Mesenchymal stem cell (in vitro differentiated cells and primary cell): Measurements from ENCODE around the gene FXYD1.

Experiments
- DNase-seq: peaks from one replicate; pipeline ENCODE4 v3.0.0-alpha.2; 2013
- H2AFZ ChIP-seq: one replicate; pipeline ENCODE4 v1.6.1; 2013; ENCODE audit warnings: low read depth, mild to moderate bottlenecking, control low read depth, inconsistent platforms, low read length, moderate library complexity
- H2AK5ac ChIP-seq: 2 replicates; pipeline ENCODE4 v1.6.1; 2013; ENCODE audit warnings: low read length, moderate library complexity, mild to moderate bottlenecking, inconsistent platforms; ENCODE audit not compliant: severe bottlenecking
- H2BK120ac ChIP-seq: one replicate; pipeline ENCODE4 v1.6.1; 2013; ENCODE audit warnings: low read depth, mild to moderate bottlenecking, inconsistent platforms, low read length, moderate library complexity
- H2BK12ac ChIP-seq, 2 experiments: one replicate each; pipeline ENCODE4 v1.6.1; 2013; ENCODE audit warnings: inconsistent platforms in 2 of 2, low read length in 2 of 2, mild to moderate bottlenecking in 2 of 2, moderate library complexity in 2 of 2, control low read depth in 1 of 2
- H2BK15ac ChIP-seq: one replicate; pipeline ENCODE4 v1.6.1; 2013; ENCODE audit warnings: mild to moderate bottlenecking, low read depth, inconsistent platforms; ENCODE audit not compliant: poor library complexity, severe bottlenecking
- H2BK5ac ChIP-seq: 2 replicates; pipeline ENCODE4 v1.6.1; 2013; ENCODE audit warnings: low read depth, mild to moderate bottlenecking, low read length, control low read depth, inconsistent platforms; ENCODE audit not compliant: poor library complexity, severe bottlenecking
- H3K14ac ChIP-seq, 2 experiments: one replicate each; pipeline ENCODE4 v1.6.1; 2013; ENCODE audit warnings: inconsistent platforms in 2 of 2, low read length in 2 of 2, control low read depth in 1 of 2, mild to moderate bottlenecking in 1 of 2, moderate library complexity in 1 of 2
- H3K18ac ChIP-seq, 2 experiments: one replicate each; pipeline ENCODE4 v1.6.1; 2013; ENCODE audit warnings: inconsistent platforms in 2 of 2, low read length in 2 of 2, control low read depth in 1 of 2, low read depth in 1 of 2, mild to moderate bottlenecking in 1 of 2
- H3K23ac ChIP-seq, 2 experiments: one replicate each; pipeline ENCODE4 v1.6.1; 2013; ENCODE audit warnings: inconsistent platforms in 2 of 2, low read length in 2 of 2, mild to moderate bottlenecking in 2 of 2, moderate library complexity in 2 of 2, control low read depth in 1 of 2
- H3K27ac ChIP-seq: 2 replicates; pipeline ENCODE4 v1.5.1; 2013; ENCODE audit warnings: mild to moderate bottlenecking, moderate library complexity, low read length, control low read depth, inconsistent platforms; ENCODE audit not compliant: poor library complexity, severe bottlenecking
- H3K27me3 ChIP-seq, 2 experiments: 2 replicates each; pipeline versions ENCODE4 v1.6.1 to v1.7.0; 2013; ENCODE audit warnings: low read length in 2 of 2, mild to moderate bottlenecking in 2 of 2, moderate library complexity in 2 of 2, control low read depth in 1 of 2, inconsistent platforms in 1 of 2; ENCODE audit not compliant: control insufficient read depth in 1 of 2, insufficient read depth in 1 of 2
- H3K36me3 ChIP-seq, 2 experiments: 2 replicates each; pipeline versions ENCODE4 v1.6.1 to v1.7.0; 2013; ENCODE audit warnings: low read length in 2 of 2, control low read depth in 1 of 2, inconsistent platforms in 1 of 2, low read depth in 1 of 2, mild to moderate bottlenecking in 1 of 2; ENCODE audit not compliant: insufficient read depth in 2 of 2, control insufficient read depth in 1 of 2
- H3K4ac ChIP-seq, 2 experiments: one replicate each; pipeline ENCODE4 v1.6.1; 2013; ENCODE audit warnings: inconsistent platforms in 2 of 2, low read length in 2 of 2, mild to moderate bottlenecking in 2 of 2, moderate library complexity in 2 of 2, control low read depth in 1 of 2, low read depth in 1 of 2
- H3K4me1 ChIP-seq: 2 replicates; pipeline ENCODE4 v1.6.1; 2013; ENCODE audit warnings: low read depth, low read length, control low read depth; ENCODE audit not compliant: control insufficient read depth, insufficient read depth
- H3K4me2 ChIP-seq: 2 replicates; pipeline ENCODE4 v1.6.1; 2013; ENCODE audit warnings: low read length, mild to moderate bottlenecking, inconsistent platforms; ENCODE audit not compliant: poor library complexity, severe bottlenecking
- H3K4me3 ChIP-seq, 2 experiments: 2 replicates each; pipeline versions ENCODE4 v1.5.1 to v1.7.0; 2013; ENCODE audit warnings: low read length in 2 of 2, mild to moderate bottlenecking in 2 of 2, control low read depth in 1 of 2, low read depth in 1 of 2; ENCODE audit not compliant: insufficient read depth in 1 of 2
- H3K79me1 ChIP-seq: replicated peaks from 2 replicates; pipeline ENCODE4 v1.6.1; 2013; ENCODE audit warnings: mild to moderate bottlenecking, control low read depth, low read length, inconsistent platforms; ENCODE audit not compliant: poor library complexity, severe bottlenecking
- H3K9ac ChIP-seq: 2 replicates; pipeline ENCODE4 v1.7.0; 2013; ENCODE audit warnings: mild to moderate bottlenecking, low read length, moderate library complexity
- H3K9me3 ChIP-seq: 2 replicates; pipeline ENCODE4 v1.7.0; 2013; ENCODE audit warnings: mild to moderate bottlenecking, low read length; ENCODE audit not compliant: control insufficient read depth
- H4K8ac ChIP-seq: one replicate; pipeline ENCODE4 v1.6.1; 2013; ENCODE audit warnings: inconsistent platforms, mild to moderate bottlenecking, low read length, moderate library complexity
- H4K91ac ChIP-seq: one replicate; pipeline ENCODE4 v1.6.1; 2013; ENCODE audit warnings: mild to moderate bottlenecking, low read length, inconsistent platforms
- WGBS: methylation state at CpG from one replicate; pipeline ENCODE4 v1.1.7; 2013; ENCODE audit warnings: mixed read lengths; 5-methylcytosine and 5-hydroxymethylcytosine counted together

Gene FXYD1

DNA sequence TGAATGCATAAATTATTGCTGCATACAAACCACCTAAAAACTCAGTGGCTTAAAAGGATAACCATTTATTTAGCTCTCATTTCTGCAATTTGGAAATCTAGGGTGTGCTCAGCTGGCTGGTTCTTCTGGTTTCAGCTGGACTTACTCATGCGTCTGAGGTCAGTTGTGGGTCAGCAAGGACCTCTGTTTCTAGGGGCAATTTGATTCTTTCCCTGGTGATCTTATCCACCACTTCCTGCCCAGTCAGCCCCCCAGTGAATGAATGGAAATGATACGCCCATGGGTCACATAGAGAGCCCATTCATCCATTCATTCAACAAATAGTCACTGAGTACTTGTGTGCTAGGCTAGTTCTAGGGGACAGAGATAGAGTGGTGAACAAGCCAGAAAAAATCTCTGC is 25.8 kb downstream of the FXYD1 start:
- H3K4ac ChIP-seq = no peak overlapping the region

GRCh38 chr19:35165200-35166058 is 26.8 kb downstream of the FXYD1 start:
- no peak overlapping the region for H2BK15ac ChIP-seq
- peak overlapping the region; percentile 50 for H2AK5ac ChIP-seq
- H2BK120ac ChIP-seq = no peak overlapping the region
- peaks cover 2% of the 10 kb centered on the region for H3K79me1 ChIP-seq
- no peak overlapping the region for H3K4ac ChIP-seq
- no peak overlapping the region for H3K14ac ChIP-seq
- H3K27me3 ChIP-seq = no peaks in the 10 kb centered on the region
- H3K27ac ChIP-seq = no peak overlapping the region
- H2BK12ac ChIP-seq = no peak overlapping the region
- no peak overlapping the region for H4K91ac ChIP-seq
- H3K18ac ChIP-seq = no peak overlapping the region
- 76% methylated on average over 5 of the region's 5 CpGs for WGBS
- H2AFZ ChIP-seq = no peak overlapping the region
- no peak overlapping the region for H4K8ac ChIP-seq
- H3K4me2 ChIP-seq = no peak overlapping the region
- H3K36me3 ChIP-seq = peaks cover 33 to 91% of the 10 kb centered on the region in 2 experiments
- peaks cover 19% of the 10 kb centered on the region for H3K4me1 ChIP-seq
- no peak overlapping the region for H3K4me3 ChIP-seq
- H3K9me3 ChIP-seq = peaks cover 58% of the 10 kb centered on the region
- DNase-seq = no peak
- no peak overlapping the region for H3K23ac ChIP-seq
- H3K9ac ChIP-seq = no peak overlapping the region
- peak overlapping the region; percentile 5 for H2BK5ac ChIP-seq

More for the DNA sequence above, 25.8 kb downstream of the FXYD1 start:
- Histone ChIP-seq H3K27ac (peak overlapping the region; percentile 27), H3K9me3 (peaks cover 58% of the 10 kb centered on the region), H3K4me3 (peak overlapping the region in 1 of 2 experiments; percentile 21), H3K9ac (no peak overlapping the region), H3K18ac (no peak overlapping the region), H2AK5ac (no peak overlapping the region), H3K36me3 (peaks cover 27 to 92% of the 10 kb centered on the region in 2 experiments), H2BK15ac (no peak overlapping the region), H2BK12ac (no peak overlapping the region), H2AFZ (no peak overlapping the region), H4K91ac (no peak overlapping the region), H3K4me1 (peaks cover 19% of the 10 kb centered on the region), H4K8ac (no peak overlapping the region), H2BK5ac (no peak overlapping the region), H3K79me1 (peaks cover 2% of the 10 kb centered on the region), H3K27me3 (no peaks in the 10 kb centered on the region), H3K14ac (no peak overlapping the region), H3K4me2 (no peak overlapping the region), H2BK120ac (no peak overlapping the region), H3K23ac (no peak overlapping the region)
- WGBS = 94% methylated on average over 1 of the region's 2 CpGs
- DNase-seq = no peak

GRCh38 chr19:35166100-35167063 is 27.8 kb downstream of the FXYD1 start:
- Histone ChIP-seq H2BK5ac (no peak overlapping the region), H3K9ac (no peak overlapping the region), H4K8ac (no peak overlapping the region), H3K23ac (no peak overlapping the region), H3K18ac (no peak overlapping the region), H2AFZ (no peak overlapping the region), H3K9me3 (peaks cover 54% of the 10 kb centered on the region), H2BK12ac (no peak overlapping the region), H3K4me2 (no peak overlapping the region), H3K4me3 (no peak overlapping the region), H3K4me1 (peaks cover 19% of the 10 kb centered on the region), H3K14ac (no peak overlapping the region), H3K27me3 (no peaks in the 10 kb centered on the region), H3K27ac (peak overlapping the region; percentile 51), H4K91ac (no peak overlapping the region), H3K4ac (no peak overlapping the region), H2BK15ac (no peak overlapping the region), H3K36me3 (peaks cover 34 to 88% of the 10 kb centered on the region in 2 experiments), H2BK120ac (no peak overlapping the region), H2AK5ac (peak overlapping the region; percentile 11), H3K79me1 (peaks cover 2% of the 10 kb centered on the region)
- no peak for DNase-seq
- WGBS = 100% methylated on average over 1 of the region's 7 CpGs
